ENCODE measurements around the gene MLST8.

Gene MLST8

GRCh38 chr16:2244301-2244700 is 39.0 kb downstream of the MLST8 start:
- Histone ChIP-seq H3K27ac (ENCODE audit: low read length, poor library complexity, severe bottlenecking) (no peak overlapping the region), H2BK5ac (ENCODE audit: low read depth, low read length, poor library complexity, severe bottlenecking) (no peak overlapping the region), H3K27me3 (ENCODE audit: control insufficient read depth in 1 of 2, insufficient read depth in 1 of 2, low read length in 2 of 2) (no peaks in the 10 kb centered on the region), H2AFZ (ENCODE audit: low read depth, low read length) (no peak overlapping the region), H3K4ac (ENCODE audit: low read depth in 1 of 2, low read length in 2 of 2) (no peak overlapping the region), H3K4me1 (ENCODE audit: control insufficient read depth, insufficient read depth, low read depth, low read length) (peaks cover 2% of the 10 kb centered on the region), H2BK120ac (ENCODE audit: low read depth, low read length) (no peak overlapping the region), H2AK5ac (ENCODE audit: low read length, severe bottlenecking) (no peak overlapping the region), H3K79me1 (replicated peaks; ENCODE audit: low read length, poor library complexity, severe bottlenecking) (peaks cover 26% of the 10 kb centered on the region), H4K8ac (ENCODE audit: low read length) (no peak overlapping the region), H3K9ac (ENCODE audit: low read length) (no peak overlapping the region), H3K36me3 (ENCODE audit: control insufficient read depth in 1 of 2, insufficient read depth in 2 of 2, low read depth in 1 of 2, low read length in 2 of 2) (peaks cover 52 to 53% of the 10 kb centered on the region in 2 experiments), H4K91ac (ENCODE audit: low read length) (no peak overlapping the region), H3K14ac (ENCODE audit: low read length in 2 of 2) (no peak overlapping the region), H2BK15ac (ENCODE audit: low read depth, poor library complexity, severe bottlenecking) (no peak overlapping the region), H2BK12ac (ENCODE audit: low read length in 2 of 2) (no peak overlapping the region), H3K23ac (ENCODE audit: low read length in 2 of 2) (no peak overlapping the region), H3K18ac (ENCODE audit: low read depth in 1 of 2, low read length in 2 of 2) (no peak overlapping the region), H3K9me3 (ENCODE audit: control insufficient read depth, low read length) (no peaks in the 10 kb centered on the region), H3K4me3 (ENCODE audit: insufficient read depth in 1 of 2, low read depth in 1 of 2, low read length in 2 of 2) (no peak overlapping the region), H3K4me2 (ENCODE audit: low read length, poor library complexity, severe bottlenecking) (no peak overlapping the region)
- 89% methylated on average over 17 of the region's 17 CpGs for WGBS
- DNase-seq, result no peak

DNA sequence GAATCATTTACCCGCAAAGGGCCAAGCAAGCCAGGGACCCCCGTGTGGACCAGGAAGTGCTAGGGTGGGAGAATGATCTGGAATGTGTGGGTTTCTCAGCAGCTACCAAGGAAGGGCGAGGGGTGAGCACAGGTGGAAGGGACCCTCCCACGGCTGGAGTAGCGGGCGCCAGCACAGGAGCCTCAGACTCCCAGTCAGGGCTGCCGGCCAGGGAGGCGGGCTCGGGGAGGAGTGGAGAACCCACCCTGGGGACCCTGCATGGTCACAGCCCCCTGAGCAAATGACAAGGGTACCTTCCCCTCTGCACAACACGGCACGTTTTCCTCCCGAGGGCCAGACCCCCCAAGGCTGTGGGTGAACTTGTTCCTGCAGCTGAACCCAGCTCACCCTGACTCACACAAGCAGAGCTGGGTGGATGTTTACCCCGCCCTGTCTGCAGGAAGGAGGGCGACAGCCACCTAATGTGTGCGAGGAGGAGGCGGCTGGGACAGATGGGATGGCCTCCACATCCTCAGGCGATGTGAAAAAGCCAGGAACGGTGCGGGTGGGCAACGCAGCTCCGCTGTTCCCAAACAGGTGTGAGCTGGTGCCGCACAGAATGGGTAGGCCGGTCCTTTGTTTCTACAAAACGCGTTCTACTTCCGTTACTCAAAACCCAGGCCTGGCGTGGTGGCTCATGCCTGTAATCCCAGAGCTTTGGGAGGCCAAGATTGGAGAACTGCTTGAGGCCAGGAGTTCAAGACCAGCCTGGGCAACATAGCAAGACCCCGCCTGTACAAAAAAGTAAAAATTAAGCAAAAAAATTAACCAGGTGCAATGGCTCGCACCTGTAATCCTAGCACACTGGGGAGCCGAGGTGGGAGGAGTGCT is 39.9 kb downstream of the MLST8 start:
- Histone ChIP-seq H3K36me3 (ENCODE audit: control insufficient read depth in 1 of 2, insufficient read depth in 2 of 2, low read depth in 1 of 2, low read length in 2 of 2) (peaks cover 46 to 48% of the 10 kb centered on the region in 2 experiments), H2AFZ (ENCODE audit: low read depth, low read length) (no peak overlapping the region), H2BK120ac (ENCODE audit: low read depth, low read length) (no peak overlapping the region), H3K4ac (ENCODE audit: low read depth in 1 of 2, low read length in 2 of 2) (no peak overlapping the region), H2AK5ac (ENCODE audit: low read length, severe bottlenecking) (no peak overlapping the region), H2BK15ac (ENCODE audit: low read depth, poor library complexity, severe bottlenecking) (no peak overlapping the region), H4K91ac (ENCODE audit: low read length) (no peak overlapping the region), H3K9ac (ENCODE audit: low read length) (no peak overlapping the region), H3K4me2 (ENCODE audit: low read length, poor library complexity, severe bottlenecking) (no peak overlapping the region), H2BK12ac (ENCODE audit: low read length in 2 of 2) (no peak overlapping the region), H3K4me3 (ENCODE audit: insufficient read depth in 1 of 2, low read depth in 1 of 2, low read length in 2 of 2) (no peak overlapping the region), H3K27ac (ENCODE audit: low read length, poor library complexity, severe bottlenecking) (no peak overlapping the region), H2BK5ac (ENCODE audit: low read depth, low read length, poor library complexity, severe bottlenecking) (no peak overlapping the region), H3K14ac (ENCODE audit: low read length in 2 of 2) (no peak overlapping the region), H3K18ac (ENCODE audit: low read depth in 1 of 2, low read length in 2 of 2) (no peak overlapping the region), H3K27me3 (ENCODE audit: control insufficient read depth in 1 of 2, insufficient read depth in 1 of 2, low read length in 2 of 2) (no peaks in the 10 kb centered on the region), H3K79me1 (replicated peaks; ENCODE audit: low read length, poor library complexity, severe bottlenecking) (peaks cover 27% of the 10 kb centered on the region), H4K8ac (ENCODE audit: low read length) (no peak overlapping the region), H3K9me3 (ENCODE audit: control insufficient read depth, low read length) (no peaks in the 10 kb centered on the region), H3K4me1 (ENCODE audit: control insufficient read depth, insufficient read depth, low read depth, low read length) (peaks cover 3% of the 10 kb centered on the region), H3K23ac (ENCODE audit: low read length in 2 of 2) (no peak overlapping the region)
- WGBS, result 94% methylated on average over 30 of the region's 30 CpGs
- DNase-seq, result no peak

GRCh38 chr16:2246301-2246885 is 41.1 kb downstream of the MLST8 start:
- Histone ChIP-seq H3K4me2 (ENCODE audit: low read length, poor library complexity, severe bottlenecking) (no peak overlapping the region), H3K79me1 (replicated peaks; ENCODE audit: low read length, poor library complexity, severe bottlenecking) (peaks cover 27% of the 10 kb centered on the region), H2AK5ac (ENCODE audit: low read length, severe bottlenecking) (no peak overlapping the region), H3K4me1 (ENCODE audit: control insufficient read depth, insufficient read depth, low read depth, low read length) (peaks cover 8% of the 10 kb centered on the region), H3K27me3 (ENCODE audit: control insufficient read depth in 1 of 2, insufficient read depth in 1 of 2, low read length in 2 of 2) (no peaks in the 10 kb centered on the region), H2BK120ac (ENCODE audit: low read depth, low read length) (no peak overlapping the region), H4K91ac (ENCODE audit: low read length) (no peak overlapping the region), H3K4ac (ENCODE audit: low read depth in 1 of 2, low read length in 2 of 2) (no peak overlapping the region), H3K27ac (ENCODE audit: low read length, poor library complexity, severe bottlenecking) (no peak overlapping the region), H3K4me3 (ENCODE audit: insufficient read depth in 1 of 2, low read depth in 1 of 2, low read length in 2 of 2) (no peak overlapping the region), H2BK12ac (ENCODE audit: low read length in 2 of 2) (no peak overlapping the region), H2BK15ac (ENCODE audit: low read depth, poor library complexity, severe bottlenecking) (no peak overlapping the region), H2BK5ac (ENCODE audit: low read depth, low read length, poor library complexity, severe bottlenecking) (no peak overlapping the region), H3K36me3 (ENCODE audit: control insufficient read depth in 1 of 2, insufficient read depth in 2 of 2, low read depth in 1 of 2, low read length in 2 of 2) (peaks cover 46 to 48% of the 10 kb centered on the region in 2 experiments), H3K9me3 (ENCODE audit: control insufficient read depth, low read length) (no peaks in the 10 kb centered on the region), H3K9ac (ENCODE audit: low read length) (no peak overlapping the region), H3K18ac (ENCODE audit: low read depth in 1 of 2, low read length in 2 of 2) (no peak overlapping the region), H3K23ac (ENCODE audit: low read length in 2 of 2) (no peak overlapping the region), H2AFZ (ENCODE audit: low read depth, low read length) (no peak overlapping the region), H4K8ac (ENCODE audit: low read length) (no peak overlapping the region), H3K14ac (ENCODE audit: low read length in 2 of 2) (no peak overlapping the region)
- no peak for DNase-seq
- 98% methylated on average over 18 of the region's 18 CpGs for WGBS

- Histone ChIP-seq H2AFZ (ENCODE audit: low read depth, low read length) (no peak overlapping the region), H2BK120ac (ENCODE audit: low read depth, low read length) (peak overlapping the region; percentile 77), H2AK5ac (ENCODE audit: low read length, severe bottlenecking) (no peak overlapping the region), H2BK5ac (ENCODE audit: low read depth, low read length, poor library complexity, severe bottlenecking) (no peak overlapping the region), H3K9ac (ENCODE audit: low read length) (peak overlapping the region; percentile 89), H3K18ac (ENCODE audit: low read depth in 1 of 2, low read length in 2 of 2) (peak overlapping the region; percentile 43 to 67), H3K27me3 (ENCODE audit: control insufficient read depth in 1 of 2, insufficient read depth in 1 of 2, low read length in 2 of 2) (no peaks in the 10 kb centered on the region), H4K8ac (ENCODE audit: low read length) (no peak overlapping the region), H3K14ac (ENCODE audit: low read length in 2 of 2) (no peak overlapping the region), H3K79me1 (replicated peaks; ENCODE audit: low read length, poor library complexity, severe bottlenecking) (peaks cover 20% of the 10 kb centered on the region), H3K36me3 (ENCODE audit: control insufficient read depth in 1 of 2, insufficient read depth in 2 of 2, low read depth in 1 of 2, low read length in 2 of 2) (peaks cover 45 to 50% of the 10 kb centered on the region in 2 experiments), H3K4me1 (ENCODE audit: control insufficient read depth, insufficient read depth, low read depth, low read length) (peaks cover 16% of the 10 kb centered on the region), H3K27ac (ENCODE audit: low read length, poor library complexity, severe bottlenecking) (peak overlapping the region; percentile 56), H3K23ac (ENCODE audit: low read length in 2 of 2) (no peak overlapping the region), H2BK15ac (ENCODE audit: low read depth, poor library complexity, severe bottlenecking) (peak overlapping the region; percentile 48), H3K9me3 (ENCODE audit: control insufficient read depth, low read length) (no peaks in the 10 kb centered on the region), H3K4ac (ENCODE audit: low read depth in 1 of 2, low read length in 2 of 2) (peak overlapping the region in 1 of 2 experiments; percentile 47), H3K4me3 (ENCODE audit: insufficient read depth in 1 of 2, low read depth in 1 of 2, low read length in 2 of 2) (peak overlapping the region; percentile 76 to 82), H2BK12ac (ENCODE audit: low read length in 2 of 2) (no peak overlapping the region), H3K4me2 (ENCODE audit: low read length, poor library complexity, severe bottlenecking) (peak overlapping the region; percentile 65), H4K91ac (ENCODE audit: low read length) (no peak overlapping the region)
- 5% methylated on average over 30 of the region's 35 CpGs for WGBS
- DNase-seq, result peak; percentile 34
Measured at GRCh38 chr16:2250652-2251295, 45.5 kb downstream of the MLST8 start.

Measured in mesenchymal stem cell (in vitro differentiated cells and primary cell).